GM12874 (cell line): ENCODE data around the gene VDR.

Source experiments
- TF ChIP-seq, protein P1 (sequence below): IDR thresholded peaks from 2 replicates; pipeline ENCODE4 v1.5.1; 2011; ENCODE audit warnings: low read depth, mild to moderate bottlenecking, control low read depth, low read length, moderate library complexity; ENCODE audit not compliant: insufficient read depth

The VDR gene

DNA sequence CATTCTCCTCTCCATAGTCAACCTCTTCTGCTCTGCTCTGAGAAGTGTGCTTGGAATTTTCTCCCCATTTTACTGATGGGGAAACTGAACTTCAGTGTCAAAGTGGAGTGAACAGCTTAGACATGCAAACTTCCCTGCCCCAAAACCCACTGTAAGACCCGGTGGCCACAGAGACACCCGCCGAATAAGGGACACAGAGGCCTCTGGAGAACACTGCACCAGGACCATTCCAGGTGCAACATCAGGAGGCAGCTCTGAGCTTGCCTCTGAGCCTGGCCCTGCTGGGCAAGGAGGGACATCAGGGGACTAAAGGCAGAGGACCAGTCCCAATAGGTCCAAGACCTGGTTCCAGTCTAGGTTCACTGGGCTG, 86.8 kb downstream of the VDR start:
- TF ChIP-seq, protein P1, sequence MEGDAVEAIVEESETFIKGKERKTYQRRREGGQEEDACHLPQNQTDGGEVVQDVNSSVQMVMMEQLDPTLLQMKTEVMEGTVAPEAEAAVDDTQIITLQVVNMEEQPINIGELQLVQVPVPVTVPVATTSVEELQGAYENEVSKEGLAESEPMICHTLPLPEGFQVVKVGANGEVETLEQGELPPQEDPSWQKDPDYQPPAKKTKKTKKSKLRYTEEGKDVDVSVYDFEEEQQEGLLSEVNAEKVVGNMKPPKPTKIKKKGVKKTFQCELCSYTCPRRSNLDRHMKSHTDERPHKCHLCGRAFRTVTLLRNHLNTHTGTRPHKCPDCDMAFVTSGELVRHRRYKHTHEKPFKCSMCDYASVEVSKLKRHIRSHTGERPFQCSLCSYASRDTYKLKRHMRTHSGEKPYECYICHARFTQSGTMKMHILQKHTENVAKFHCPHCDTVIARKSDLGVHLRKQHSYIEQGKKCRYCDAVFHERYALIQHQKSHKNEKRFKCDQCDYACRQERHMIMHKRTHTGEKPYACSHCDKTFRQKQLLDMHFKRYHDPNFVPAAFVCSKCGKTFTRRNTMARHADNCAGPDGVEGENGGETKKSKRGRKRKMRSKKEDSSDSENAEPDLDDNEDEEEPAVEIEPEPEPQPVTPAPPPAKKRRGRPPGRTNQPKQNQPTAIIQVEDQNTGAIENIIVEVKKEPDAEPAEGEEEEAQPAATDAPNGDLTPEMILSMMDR: no peak

DNA sequence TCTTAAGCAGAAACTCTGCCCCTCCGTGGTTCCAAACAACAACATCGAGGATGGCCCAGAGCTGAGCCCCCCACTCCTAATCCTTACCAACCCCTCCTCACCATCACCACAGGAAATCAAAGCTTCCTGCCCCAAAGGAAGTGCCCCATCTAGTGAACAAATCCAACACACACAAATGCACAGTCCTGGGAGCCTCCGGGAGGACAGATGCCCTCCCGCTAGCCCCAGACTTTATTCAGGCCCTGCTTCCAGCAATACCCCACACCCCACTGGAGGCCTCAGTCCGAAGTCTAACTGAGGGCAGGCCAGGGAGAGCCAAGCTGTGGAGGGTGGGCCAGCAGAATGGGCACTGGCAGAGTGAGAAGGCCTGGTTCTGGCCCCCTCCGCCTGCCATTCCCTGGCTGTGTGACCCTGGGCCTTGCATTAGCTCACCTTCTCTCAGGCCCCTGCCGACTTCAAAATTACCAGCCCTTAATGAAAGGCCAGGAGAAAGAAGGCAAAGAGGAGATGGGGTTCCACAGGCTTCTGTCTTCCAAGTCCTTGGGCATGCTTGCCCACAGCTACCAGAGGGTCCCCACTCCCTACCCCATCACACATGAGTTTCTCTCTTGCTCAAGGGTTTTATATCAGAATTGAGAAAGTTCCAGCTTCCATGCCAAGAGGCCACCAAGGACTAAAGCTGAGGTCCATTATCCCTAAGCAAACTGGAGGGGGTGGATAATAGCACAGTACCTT, 87.4 kb downstream of the VDR start:
- TF ChIP-seq, protein P1: no peak

DNA sequence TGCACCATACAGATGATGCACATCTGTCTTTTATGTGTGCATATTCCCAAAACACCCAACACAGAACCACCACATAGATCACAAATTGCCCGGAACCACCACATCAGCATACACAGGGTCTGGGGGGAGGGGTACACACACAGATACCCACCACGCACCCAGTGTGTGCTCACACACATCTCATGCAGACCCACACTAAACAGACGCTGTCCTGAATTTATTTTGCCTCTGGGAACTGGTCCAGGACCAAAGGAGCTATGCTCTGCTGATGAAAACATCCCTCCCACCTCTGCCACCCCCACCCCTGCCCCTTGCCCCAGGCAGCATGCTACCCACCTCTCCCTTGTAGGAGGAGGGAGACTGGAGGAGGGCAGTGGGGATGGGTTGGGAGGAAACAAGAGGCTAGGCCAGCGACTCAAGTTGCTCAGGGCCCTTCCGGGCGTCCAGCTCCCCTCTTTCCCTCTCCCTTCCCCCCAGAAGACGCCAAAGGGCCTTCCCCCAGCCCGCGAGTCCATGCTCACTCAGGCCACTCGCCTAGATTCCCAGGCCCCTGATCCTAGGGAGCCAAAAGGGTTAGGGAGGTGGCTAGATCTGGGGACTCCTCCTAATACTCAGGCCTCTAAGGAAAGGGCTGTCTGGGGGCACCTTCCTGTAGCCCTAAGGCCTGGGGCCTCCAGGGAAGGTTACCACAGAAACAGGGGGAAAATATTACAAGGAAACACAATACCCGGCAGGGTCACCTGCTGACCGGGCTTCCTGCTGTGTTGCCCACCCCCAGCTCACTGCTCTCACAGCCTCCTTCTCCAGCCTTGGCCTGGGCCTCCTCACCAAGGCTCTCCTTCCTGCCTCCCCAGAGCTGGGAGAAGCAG, 88.2 kb downstream of the VDR start:
- TF ChIP-seq, protein P1: no peak

DNA sequence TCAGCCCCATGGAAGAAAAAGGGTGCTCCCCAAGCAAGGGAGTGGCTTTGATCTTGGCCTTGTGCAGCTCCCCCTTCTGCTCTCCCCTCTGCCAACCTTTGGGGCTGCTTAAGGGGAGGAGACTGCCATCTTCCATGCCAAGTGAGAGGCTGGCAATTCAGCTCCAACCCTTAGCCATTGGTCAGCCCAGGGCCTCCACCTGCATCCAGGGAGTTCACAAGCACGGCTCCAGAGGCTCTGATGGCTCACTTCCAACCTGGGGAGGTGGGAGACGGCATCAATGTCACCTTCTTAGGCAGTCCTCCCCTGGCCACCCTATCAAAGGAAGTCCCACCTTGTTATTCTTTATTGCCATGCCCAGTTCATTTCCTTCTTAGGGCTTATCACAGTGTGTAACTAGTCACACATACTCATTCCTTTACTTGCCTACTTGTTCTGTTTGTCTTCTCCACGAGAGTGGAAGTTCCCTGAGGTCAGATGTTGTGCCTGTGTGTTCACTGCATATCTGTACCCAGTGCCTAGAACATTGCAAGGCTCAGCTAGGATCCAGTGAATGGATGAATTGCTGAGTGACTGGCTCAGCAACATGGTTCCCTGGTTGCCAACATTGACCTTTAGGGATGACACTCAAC, 90.1 kb downstream of the VDR start:
- TF ChIP-seq, protein P1: no peak

DNA sequence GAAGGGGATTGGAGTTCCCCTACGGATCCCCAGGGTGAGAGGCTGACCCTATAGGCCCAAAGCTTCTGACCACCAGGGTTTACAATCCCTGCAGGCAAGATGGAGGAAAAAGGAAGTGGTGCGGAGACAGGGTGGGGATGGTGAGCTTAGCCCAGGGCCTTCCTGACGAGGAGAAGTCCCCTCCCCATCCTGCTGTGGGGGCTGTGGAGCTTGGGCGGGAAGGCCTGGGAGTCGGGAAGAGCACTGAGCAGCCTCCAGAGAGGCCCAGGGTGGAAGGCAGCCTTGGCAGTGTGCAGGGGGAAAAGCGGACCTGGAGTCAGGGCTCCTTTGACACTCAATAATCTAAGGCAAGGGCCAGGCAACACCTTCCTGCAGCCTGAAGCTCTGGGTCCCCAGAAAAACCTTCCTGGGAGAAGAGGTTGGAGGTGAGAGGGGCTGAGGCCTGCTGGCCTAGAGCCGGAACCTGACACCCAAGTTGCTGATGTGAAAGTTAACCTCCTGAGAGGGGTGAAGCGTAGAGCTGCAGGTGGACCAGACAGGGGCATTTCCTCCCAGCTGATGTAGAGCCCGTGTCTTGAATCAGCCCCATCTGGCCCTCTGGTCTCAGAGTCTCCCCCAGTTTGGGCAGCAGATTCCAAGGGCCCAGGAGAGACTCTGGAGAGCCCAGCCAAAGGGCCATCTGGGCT, 91.1 kb downstream of the VDR start:
- TF ChIP-seq, protein P1: no peak

DNA sequence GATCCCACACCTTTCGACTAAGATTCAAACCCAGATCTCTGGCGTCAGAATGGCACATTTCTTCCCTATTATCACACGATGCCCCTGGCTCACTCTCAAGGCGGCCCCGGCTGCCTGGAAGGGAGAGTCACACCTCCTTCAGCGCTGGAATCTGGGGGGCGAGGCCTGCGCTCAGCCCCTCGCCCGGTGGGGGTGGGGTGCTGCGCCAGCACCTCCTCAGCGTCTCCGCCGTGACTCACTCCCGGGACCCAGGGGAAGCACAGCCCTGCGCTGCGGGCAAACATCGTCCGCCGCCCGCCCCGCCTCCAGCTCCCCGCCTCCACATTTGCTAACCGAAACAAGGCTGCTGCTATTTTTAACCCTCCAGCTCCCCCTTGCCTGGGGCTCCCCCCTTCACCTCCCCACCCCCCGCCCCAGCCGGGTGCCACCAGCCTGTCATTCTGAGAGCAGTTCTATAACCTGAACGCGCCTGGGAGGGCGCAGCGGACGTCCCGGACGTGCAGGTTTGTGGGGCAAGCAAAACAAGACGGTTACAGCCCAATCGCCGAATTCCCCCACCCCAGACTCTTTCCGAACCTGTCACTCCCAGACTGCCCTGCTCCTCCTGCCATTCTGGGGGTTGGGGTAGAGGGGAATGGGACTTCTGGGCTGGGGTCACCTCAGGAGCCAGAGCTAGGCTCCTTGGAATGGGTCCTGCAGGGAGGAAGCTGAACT, 91.8 kb downstream of the VDR start:
- TF ChIP-seq, protein P1: 0 out of 2 replicates have a peak, but pooled peaks have one; percentile 5
